Right lobe of liver (tissue), 4 donors: ENCODE measurements around the gene KLHL25.

Source experiments
- POLR2A ChIP-seq: fragments of 450-650 bp; IDR thresholded peaks from one replicate; pipeline ENCODE4 v1.6.1; 2017; ENCODE audit warnings: antibody characterized with exemption, mild to moderate bottlenecking
- TF ChIP-seq, protein P1 (sequence below), 4 donors: fragments of 200-600 bp in 3 of 4; fragments of 450-650 bp in 1 of 4; IDR thresholded peaks; one replicate each; pipeline versions ENCODE4 v1.5.1 to v1.8.0; 2016 to 2022; ENCODE audit warnings: antibody characterized with exemption in 4 of 4, mild to moderate bottlenecking in 2 of 4
- donor health status: DM: no; HTN: no; CAD: no.
- donor health status: DM: no; HTN: no; CAD: no.
- donor health status: DM: no; HTN: yes; CAD: no.

DNA sequence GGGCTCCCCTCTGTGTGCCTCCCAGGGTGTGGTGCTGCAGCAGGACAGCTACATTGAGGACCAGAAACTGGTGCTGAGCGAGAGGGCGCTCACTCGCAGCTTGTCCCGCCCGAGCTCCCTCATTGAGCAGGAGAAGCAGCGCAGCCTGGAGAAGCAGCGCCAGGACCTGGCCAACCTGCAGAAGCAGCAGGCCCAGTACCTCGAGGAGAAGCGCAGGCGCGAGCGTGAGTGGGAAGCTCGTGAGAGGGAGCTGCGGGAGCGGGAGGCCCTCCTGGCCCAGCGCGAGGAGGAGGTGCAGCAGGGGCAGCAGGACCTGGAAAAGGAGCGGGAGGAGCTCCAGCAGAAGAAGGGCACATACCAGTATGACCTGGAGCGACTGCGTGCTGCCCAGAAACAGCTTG lies 53.7 kb downstream of the KLHL25 start:
- TF ChIP-seq, protein P1, sequence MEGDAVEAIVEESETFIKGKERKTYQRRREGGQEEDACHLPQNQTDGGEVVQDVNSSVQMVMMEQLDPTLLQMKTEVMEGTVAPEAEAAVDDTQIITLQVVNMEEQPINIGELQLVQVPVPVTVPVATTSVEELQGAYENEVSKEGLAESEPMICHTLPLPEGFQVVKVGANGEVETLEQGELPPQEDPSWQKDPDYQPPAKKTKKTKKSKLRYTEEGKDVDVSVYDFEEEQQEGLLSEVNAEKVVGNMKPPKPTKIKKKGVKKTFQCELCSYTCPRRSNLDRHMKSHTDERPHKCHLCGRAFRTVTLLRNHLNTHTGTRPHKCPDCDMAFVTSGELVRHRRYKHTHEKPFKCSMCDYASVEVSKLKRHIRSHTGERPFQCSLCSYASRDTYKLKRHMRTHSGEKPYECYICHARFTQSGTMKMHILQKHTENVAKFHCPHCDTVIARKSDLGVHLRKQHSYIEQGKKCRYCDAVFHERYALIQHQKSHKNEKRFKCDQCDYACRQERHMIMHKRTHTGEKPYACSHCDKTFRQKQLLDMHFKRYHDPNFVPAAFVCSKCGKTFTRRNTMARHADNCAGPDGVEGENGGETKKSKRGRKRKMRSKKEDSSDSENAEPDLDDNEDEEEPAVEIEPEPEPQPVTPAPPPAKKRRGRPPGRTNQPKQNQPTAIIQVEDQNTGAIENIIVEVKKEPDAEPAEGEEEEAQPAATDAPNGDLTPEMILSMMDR (IDR thresholded peaks at IDR 0.05) = no peak
- no peak for TF ChIP-seq POLR2A
